ENCODE measurements around the gene ONECUT1. TPM values are rescaled to one million over a fixed set of nuclear protein-coding genes. Genes with fewer than 3 reads are reported as not detected.

ONECUT1 gene
- total and polyA plus RNA-seq, 2 donors from 2014 or later = not detected

DNA sequence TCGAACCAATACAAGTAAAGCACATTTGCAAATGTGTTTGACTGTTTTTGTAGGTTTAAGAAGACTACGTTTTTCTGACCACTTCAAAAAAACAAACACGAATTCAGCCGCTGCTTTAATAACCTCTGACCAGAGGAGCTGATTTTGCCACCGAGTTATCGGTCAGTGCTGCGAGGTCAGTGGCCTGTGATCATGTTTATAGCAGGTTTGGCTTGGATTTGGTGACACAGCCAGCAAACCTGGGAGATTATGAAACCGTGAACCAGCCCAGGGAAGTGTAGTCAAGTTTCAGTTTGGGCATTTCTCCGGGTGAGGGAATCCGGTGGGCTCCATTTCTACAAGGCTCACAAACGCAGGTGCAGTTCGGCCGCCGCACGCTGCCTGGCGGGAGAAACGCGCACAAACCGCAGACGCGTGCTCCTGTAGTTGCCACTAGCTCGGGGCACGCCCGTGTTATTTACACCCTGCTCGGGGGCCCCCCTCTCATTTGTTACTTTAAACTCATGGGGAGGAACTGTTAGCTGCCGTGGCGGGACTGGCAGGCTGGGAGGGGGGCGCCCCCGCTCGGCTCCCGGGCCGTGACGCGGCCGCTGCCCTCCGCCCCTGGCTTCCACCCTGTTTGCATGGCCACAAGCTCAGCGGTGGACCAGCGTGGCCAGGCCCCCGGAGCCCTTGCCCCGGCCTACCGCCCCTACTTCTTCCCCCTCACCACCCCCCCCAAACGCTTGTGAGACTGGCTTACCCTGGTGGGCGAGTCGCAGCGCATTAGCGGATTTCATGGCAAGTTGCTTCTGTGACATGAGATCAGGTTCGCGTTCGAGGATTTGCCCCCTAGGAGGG, 13.6 kb upstream of the ONECUT1 start:
- FAIRE-seq (no peak), DNase-seq (peak in 2 of 5 donors; percentile 43 to 48)
- peaks cover 77% of the 10 kb centered on the region for H3K27me3 ChIP-seq (ENCODE audit: control insufficient read depth, insufficient read depth, low read length)
- no peaks in the 10 kb centered on the region for H3K9me3 ChIP-seq (ENCODE audit: control insufficient read depth in 2 of 3, insufficient read depth in 1 of 3, low read length in 3 of 3)
- H3K4me3 ChIP-seq (ENCODE audit: low read length in 3 of 3) = no peak overlapping the region
- no peaks in the 10 kb centered on the region for H3K36me3 ChIP-seq (ENCODE audit: control insufficient read depth in 2 of 3, insufficient read depth in 3 of 3, low read length in 3 of 3)
- intact Hi-C loops (cut with DNase I) = no loop called here
- H3K9ac ChIP-seq (ENCODE audit: low read length in 3 of 3) = no peak overlapping the region
- peaks cover 0 to 12% (median 3%) of the 10 kb centered on the region in 3 donors for H3K4me1 ChIP-seq (ENCODE audit: control insufficient read depth in 2 of 3, insufficient read depth in 2 of 3, low read depth in 1 of 3, low read length in 3 of 3)
- H3K27ac ChIP-seq (ENCODE audit: low read depth in 2 of 2, low read length in 2 of 2) = no peak overlapping the region
- TF ChIP-seq, protein P1, sequence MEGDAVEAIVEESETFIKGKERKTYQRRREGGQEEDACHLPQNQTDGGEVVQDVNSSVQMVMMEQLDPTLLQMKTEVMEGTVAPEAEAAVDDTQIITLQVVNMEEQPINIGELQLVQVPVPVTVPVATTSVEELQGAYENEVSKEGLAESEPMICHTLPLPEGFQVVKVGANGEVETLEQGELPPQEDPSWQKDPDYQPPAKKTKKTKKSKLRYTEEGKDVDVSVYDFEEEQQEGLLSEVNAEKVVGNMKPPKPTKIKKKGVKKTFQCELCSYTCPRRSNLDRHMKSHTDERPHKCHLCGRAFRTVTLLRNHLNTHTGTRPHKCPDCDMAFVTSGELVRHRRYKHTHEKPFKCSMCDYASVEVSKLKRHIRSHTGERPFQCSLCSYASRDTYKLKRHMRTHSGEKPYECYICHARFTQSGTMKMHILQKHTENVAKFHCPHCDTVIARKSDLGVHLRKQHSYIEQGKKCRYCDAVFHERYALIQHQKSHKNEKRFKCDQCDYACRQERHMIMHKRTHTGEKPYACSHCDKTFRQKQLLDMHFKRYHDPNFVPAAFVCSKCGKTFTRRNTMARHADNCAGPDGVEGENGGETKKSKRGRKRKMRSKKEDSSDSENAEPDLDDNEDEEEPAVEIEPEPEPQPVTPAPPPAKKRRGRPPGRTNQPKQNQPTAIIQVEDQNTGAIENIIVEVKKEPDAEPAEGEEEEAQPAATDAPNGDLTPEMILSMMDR (IDR thresholded peaks at IDR 0.05; ENCODE audit: borderline replicate concordance, extremely low read depth, insufficient read depth) = no peak

DNA sequence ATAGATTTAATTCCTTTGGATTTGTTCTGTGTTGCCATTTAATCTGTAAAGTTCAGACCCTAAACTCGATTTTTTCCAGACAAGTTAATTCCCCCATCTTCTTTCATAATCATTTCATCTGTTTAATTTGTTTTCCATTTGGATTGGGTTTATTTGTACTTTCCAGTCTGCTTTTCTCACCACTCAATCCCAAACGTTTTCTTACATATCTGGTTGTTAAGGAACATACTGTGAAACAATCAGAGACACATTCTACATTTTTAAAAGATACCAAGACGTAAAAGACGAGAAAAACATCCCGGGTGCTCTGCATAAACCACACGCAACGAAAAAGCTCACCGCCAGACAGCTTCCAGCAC, 13.0 kb upstream of the ONECUT1 start:
- Histone ChIP-seq H3K36me3 (ENCODE audit: control insufficient read depth in 2 of 3, insufficient read depth in 3 of 3, low read length in 3 of 3) (no peaks in the 10 kb centered on the region), H3K9ac (ENCODE audit: low read length in 3 of 3) (no peak overlapping the region), H3K4me3 (ENCODE audit: low read length in 3 of 3) (no peak overlapping the region), H3K9me3 (ENCODE audit: control insufficient read depth in 2 of 3, insufficient read depth in 1 of 3, low read length in 3 of 3) (no peaks in the 10 kb centered on the region), H3K27me3 (ENCODE audit: control insufficient read depth, insufficient read depth, low read length) (peaks cover 77% of the 10 kb centered on the region), H3K27ac (ENCODE audit: low read depth in 2 of 2, low read length in 2 of 2) (no peak overlapping the region), H3K4me1 (ENCODE audit: control insufficient read depth in 2 of 3, insufficient read depth in 2 of 3, low read depth in 1 of 3, low read length in 3 of 3) (peaks cover 0 to 12% (median 3%) of the 10 kb centered on the region in 3 donors)
- TF ChIP-seq, protein P1 (IDR thresholded peaks at IDR 0.05; ENCODE audit: borderline replicate concordance, extremely low read depth, insufficient read depth) = no peak
- FAIRE-seq (no peak), DNase-seq (peak in 1 of 5 donors; percentile 49)
- intact Hi-C loops (cut with DNase I) = no loop called here

DNA sequence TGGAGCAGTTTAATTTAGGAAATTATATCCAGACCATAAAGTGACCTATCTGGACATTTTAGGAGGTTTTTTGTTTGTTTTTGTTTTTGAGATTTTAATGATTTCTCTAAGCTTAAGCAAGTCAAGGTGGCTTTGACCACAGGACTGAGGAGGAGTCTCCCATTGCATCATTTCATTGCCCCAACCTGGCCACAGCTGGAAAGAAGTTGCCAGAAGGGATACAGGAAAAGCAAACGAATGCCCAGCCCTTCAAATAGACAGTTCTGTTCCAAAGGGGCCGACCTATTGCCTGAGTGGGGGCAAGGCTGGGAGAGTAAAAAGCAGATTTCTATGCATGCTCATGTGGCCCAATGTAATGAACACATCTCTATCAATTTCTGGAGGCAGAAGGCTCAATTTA, 12.0 kb upstream of the ONECUT1 start:
- Histone ChIP-seq H3K27me3 (ENCODE audit: control insufficient read depth, insufficient read depth, low read length) (peaks cover 77% of the 10 kb centered on the region), H3K36me3 (ENCODE audit: control insufficient read depth in 2 of 3, insufficient read depth in 3 of 3, low read length in 3 of 3) (no peaks in the 10 kb centered on the region), H3K27ac (ENCODE audit: low read depth in 2 of 2, low read length in 2 of 2) (no peak overlapping the region), H3K4me1 (ENCODE audit: control insufficient read depth in 2 of 3, insufficient read depth in 2 of 3, low read depth in 1 of 3, low read length in 3 of 3) (peaks cover 0 to 12% (median 3%) of the 10 kb centered on the region in 3 donors), H3K9ac (ENCODE audit: low read length in 3 of 3) (no peak overlapping the region), H3K9me3 (ENCODE audit: control insufficient read depth in 2 of 3, insufficient read depth in 1 of 3, low read length in 3 of 3) (no peaks in the 10 kb centered on the region), H3K4me3 (ENCODE audit: low read length in 3 of 3) (no peak overlapping the region)
- FAIRE-seq = no peak
- intact Hi-C loops (cut with DNase I) = no loop called here
- peak in 1 of 5 donors; percentile 7 for DNase-seq
- TF ChIP-seq, protein P1 (IDR thresholded peaks at IDR 0.05; ENCODE audit: borderline replicate concordance, extremely low read depth, insufficient read depth) = no peak

Data from kidney (tissue), 14 donors.